SU-DHL-6 (cell line): ENCODE measurements around the gene CYP4V2.

Experiments used
- EZH2phosphoT487 ChIP-seq: fragments of 200-600 bp; sonication (generic), shearing (Covaris generic); conservative IDR thresholded peaks from 2 replicates; pipeline ENCODE4 v1.6.1; 2018; ENCODE audit warnings: mild to moderate bottlenecking, antibody characterized with exemption, low read length, moderate library complexity, mixed read lengths
- TF ChIP-seq, protein P1 (sequence below): fragments of 200-600 bp; sonication (generic); IDR thresholded peaks from one replicate; pipeline ENCODE4 v1.5.1; 2017; ENCODE audit warnings: antibody characterized with exemption, mild to moderate bottlenecking, low read length, moderate library complexity; ENCODE audit not compliant: insufficient read depth, poor library complexity, severe bottlenecking

DNA sequence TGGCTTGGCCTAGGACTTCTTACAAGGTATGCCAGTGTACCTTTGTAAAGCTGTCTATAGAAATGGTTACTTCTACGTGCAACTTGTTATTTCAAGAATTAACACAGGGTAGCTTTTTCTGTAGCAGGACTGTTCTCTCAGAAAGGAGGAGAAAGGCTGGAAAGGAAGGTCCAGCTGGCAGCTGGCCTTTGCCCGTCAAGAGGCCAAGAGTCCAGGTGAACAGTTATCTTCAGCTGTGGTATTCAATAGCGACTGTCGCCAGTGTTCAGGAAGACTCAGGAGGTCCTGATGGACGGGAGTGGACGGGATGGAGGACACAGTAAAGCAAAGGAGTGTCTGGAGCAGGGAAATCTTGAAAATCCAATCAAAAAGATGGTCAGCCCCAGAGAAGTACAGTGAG, 4.7 kb downstream of the CYP4V2 start:
- TF ChIP-seq, protein P1, sequence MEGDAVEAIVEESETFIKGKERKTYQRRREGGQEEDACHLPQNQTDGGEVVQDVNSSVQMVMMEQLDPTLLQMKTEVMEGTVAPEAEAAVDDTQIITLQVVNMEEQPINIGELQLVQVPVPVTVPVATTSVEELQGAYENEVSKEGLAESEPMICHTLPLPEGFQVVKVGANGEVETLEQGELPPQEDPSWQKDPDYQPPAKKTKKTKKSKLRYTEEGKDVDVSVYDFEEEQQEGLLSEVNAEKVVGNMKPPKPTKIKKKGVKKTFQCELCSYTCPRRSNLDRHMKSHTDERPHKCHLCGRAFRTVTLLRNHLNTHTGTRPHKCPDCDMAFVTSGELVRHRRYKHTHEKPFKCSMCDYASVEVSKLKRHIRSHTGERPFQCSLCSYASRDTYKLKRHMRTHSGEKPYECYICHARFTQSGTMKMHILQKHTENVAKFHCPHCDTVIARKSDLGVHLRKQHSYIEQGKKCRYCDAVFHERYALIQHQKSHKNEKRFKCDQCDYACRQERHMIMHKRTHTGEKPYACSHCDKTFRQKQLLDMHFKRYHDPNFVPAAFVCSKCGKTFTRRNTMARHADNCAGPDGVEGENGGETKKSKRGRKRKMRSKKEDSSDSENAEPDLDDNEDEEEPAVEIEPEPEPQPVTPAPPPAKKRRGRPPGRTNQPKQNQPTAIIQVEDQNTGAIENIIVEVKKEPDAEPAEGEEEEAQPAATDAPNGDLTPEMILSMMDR, result no peak
- TF ChIP-seq EZH2phosphoT487, result no peak
